Mesothelial cell of epicardium (in vitro differentiated cells): Measurements from ENCODE around the gene GPR157. TPM values are rescaled to one million over a fixed set of nuclear protein-coding genes. Genes with fewer than 3 reads are reported as not detected.
"Not testable (repeated sequence)": the region's sequence is repeated elsewhere in the genome, so short reads cannot be mapped to it uniquely, and the experiment has no call there.

Experiments used
- DNase-seq, 2 experiments: peaks; one replicate each; pipeline ENCODE4 v3.0.0; 2021; ENCODE audit warnings: low spot score in 2 of 2; ENCODE audit not compliant: unreplicated experiment in 2 of 2
- H3K27ac Mint-ChIP-seq: 2 replicates; pipeline ENCODE4 v1.8.0; 2021; ENCODE audit warnings: mixed read lengths
- H3K27me3 Mint-ChIP-seq: 2 replicates; pipeline ENCODE4 v1.8.0; 2021; ENCODE audit warnings: low read depth, mixed read lengths
- H3K36me3 Mint-ChIP-seq: 2 replicates; pipeline ENCODE4 v1.8.0; 2021; ENCODE audit warnings: mixed read lengths
- H3K4me1 Mint-ChIP-seq: 2 replicates; pipeline ENCODE4 v1.8.0; 2021; ENCODE audit warnings: mixed read lengths
- H3K4me3 Mint-ChIP-seq: 2 replicates; pipeline ENCODE4 v1.8.0; 2021; ENCODE audit warnings: mild to moderate bottlenecking, moderate library complexity, mixed read lengths
- H3K9me3 Mint-ChIP-seq: 2 replicates; pipeline ENCODE4 v1.8.0; 2021; ENCODE audit warnings: mixed read lengths
- total RNA-seq: library from RNA; stranded (reverse); gene quantifications from 3 replicates; pipeline ENCODE4 v1.2.1, GENCODE V29; 2021
- TF ChIP-seq, protein P1 (sequence below): fragments of 200-600 bp; sonication (generic); IDR thresholded peaks from one replicate; pipeline ENCODE4 v1.5.0; 2021; ENCODE audit warnings: antibody characterized with exemption; ENCODE audit not compliant: unreplicated experiment

GPR157 gene
- total RNA-seq, 1 donor from 2014 or later, result 8.3 TPM

GRCh38 chr1:9161342-9161741 lies 32.4 kb upstream of the GPR157 start:
- no peaks in the 10 kb centered on the region for H3K9me3 Mint-ChIP-seq
- no peak for DNase-seq
- TF ChIP-seq, protein P1, sequence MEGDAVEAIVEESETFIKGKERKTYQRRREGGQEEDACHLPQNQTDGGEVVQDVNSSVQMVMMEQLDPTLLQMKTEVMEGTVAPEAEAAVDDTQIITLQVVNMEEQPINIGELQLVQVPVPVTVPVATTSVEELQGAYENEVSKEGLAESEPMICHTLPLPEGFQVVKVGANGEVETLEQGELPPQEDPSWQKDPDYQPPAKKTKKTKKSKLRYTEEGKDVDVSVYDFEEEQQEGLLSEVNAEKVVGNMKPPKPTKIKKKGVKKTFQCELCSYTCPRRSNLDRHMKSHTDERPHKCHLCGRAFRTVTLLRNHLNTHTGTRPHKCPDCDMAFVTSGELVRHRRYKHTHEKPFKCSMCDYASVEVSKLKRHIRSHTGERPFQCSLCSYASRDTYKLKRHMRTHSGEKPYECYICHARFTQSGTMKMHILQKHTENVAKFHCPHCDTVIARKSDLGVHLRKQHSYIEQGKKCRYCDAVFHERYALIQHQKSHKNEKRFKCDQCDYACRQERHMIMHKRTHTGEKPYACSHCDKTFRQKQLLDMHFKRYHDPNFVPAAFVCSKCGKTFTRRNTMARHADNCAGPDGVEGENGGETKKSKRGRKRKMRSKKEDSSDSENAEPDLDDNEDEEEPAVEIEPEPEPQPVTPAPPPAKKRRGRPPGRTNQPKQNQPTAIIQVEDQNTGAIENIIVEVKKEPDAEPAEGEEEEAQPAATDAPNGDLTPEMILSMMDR, result no peak
- H3K4me3 Mint-ChIP-seq, result no peak overlapping the region
- no peaks in the 10 kb centered on the region for H3K36me3 Mint-ChIP-seq
- no peaks in the 10 kb centered on the region for H3K27me3 Mint-ChIP-seq
- H3K4me1 Mint-ChIP-seq, result peaks cover 16% of the 10 kb centered on the region
- peak overlapping the region; percentile 35 for H3K27ac Mint-ChIP-seq

DNA sequence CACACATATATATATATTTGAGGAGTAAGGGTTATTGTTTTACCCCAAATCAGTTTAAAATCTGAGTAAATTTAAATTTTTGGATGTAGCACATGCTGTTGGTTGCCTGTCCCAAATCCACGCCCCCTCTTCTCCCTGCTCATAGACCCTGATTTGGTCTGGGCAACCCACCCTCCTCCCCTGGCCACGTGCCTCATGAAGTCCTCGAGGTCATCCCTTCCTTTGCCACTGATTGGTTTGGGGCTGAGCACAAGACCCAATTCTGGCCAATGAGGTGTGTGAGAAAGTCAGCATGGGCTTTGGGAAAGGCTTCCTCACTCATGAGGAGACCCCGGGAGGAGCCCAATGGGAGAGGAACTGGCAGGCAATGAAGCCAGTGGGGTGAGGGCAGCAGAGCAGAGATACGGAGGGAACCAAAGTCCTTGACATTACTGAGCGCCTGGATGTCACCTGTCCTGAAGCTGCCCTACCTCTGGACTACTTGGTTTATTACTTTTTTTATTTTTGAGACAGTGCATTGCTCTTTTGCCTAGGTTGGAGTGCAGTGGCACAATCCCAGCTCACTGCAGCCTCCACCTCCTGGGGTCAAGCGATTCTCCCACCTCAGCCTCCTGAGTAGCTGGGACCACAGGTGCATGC lies 31.3 kb upstream of the GPR157 start:
- Mint-ChIP-seq H3K36me3 (no peaks in the 10 kb centered on the region), H3K9me3 (no peaks in the 10 kb centered on the region), H3K27me3 (no peaks in the 10 kb centered on the region), H3K4me3 (no peak overlapping the region), H3K27ac (no peak overlapping the region), H3K4me1 (peaks cover 16% of the 10 kb centered on the region)
- no peak for DNase-seq
- TF ChIP-seq, protein P1, result no peak

- no peaks in the 10 kb centered on the region for H3K4me1 Mint-ChIP-seq
- DNase-seq, result no peak
- no peak overlapping the region for H3K27ac Mint-ChIP-seq
- H3K4me3 Mint-ChIP-seq, result no peak overlapping the region
- TF ChIP-seq, protein P1, result no peak
- H3K36me3 Mint-ChIP-seq, result peaks cover 2% of the 10 kb centered on the region
- H3K27me3 Mint-ChIP-seq, result no peaks in the 10 kb centered on the region
- no peaks in the 10 kb centered on the region for H3K9me3 Mint-ChIP-seq
Measured at GRCh38 chr1:9155879-9156278, 27.0 kb upstream of the GPR157 start.

DNA sequence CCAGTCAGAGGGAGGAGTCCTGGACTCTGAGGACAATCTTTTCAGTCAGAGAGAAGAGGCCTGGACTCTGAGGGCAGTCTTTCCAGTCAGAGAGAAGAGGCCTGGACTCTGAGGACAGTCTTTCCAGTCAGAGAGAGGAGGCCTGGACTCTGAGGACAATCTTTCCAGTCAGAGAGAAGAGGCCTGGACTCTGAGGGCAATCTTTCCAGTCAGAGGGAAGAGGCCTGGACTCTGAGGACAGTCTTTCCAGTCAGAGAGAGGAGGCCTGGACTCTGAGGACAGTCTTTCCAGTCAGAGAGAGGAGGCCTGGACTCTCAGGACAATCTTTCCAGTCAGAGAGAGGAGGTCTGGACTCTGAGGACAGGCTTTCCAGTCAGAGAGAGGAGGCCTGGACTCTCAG lies 26.5 kb upstream of the GPR157 start:
- H3K27ac Mint-ChIP-seq, H3K4me1 Mint-ChIP-seq, DNase-seq, H3K4me3 Mint-ChIP-seq, H3K27me3 Mint-ChIP-seq, H3K9me3 Mint-ChIP-seq, H3K36me3 Mint-ChIP-seq: not testable (repeated sequence)

DNA sequence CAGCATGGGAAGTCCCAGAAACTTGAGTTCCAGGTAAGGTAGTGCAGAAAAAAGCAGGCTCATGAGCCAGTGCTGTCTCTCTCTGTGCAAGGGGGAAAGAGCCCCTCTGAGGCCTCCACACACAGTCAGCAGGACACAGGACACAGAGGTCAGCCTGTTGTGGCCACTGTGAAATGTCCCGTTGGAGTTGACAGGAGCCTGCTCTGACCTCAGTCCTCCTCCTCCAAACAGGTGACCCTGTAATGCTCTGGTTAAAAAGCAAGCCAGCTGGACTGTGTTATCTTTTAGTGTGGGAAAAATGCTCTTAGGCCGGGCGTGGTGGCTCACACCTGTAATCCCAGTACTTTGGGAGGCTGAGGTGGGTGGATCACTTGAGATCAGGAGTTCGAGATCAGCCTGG lies 24.2 kb upstream of the GPR157 start:
- no peaks in the 10 kb centered on the region for H3K9me3 Mint-ChIP-seq
- H3K36me3 Mint-ChIP-seq, result peaks cover 2% of the 10 kb centered on the region
- DNase-seq, result no peak
- peaks cover 6% of the 10 kb centered on the region for H3K4me1 Mint-ChIP-seq
- H3K27ac Mint-ChIP-seq, result no peak overlapping the region
- H3K27me3 Mint-ChIP-seq, result no peaks in the 10 kb centered on the region
- TF ChIP-seq, protein P1, result no peak
- no peak overlapping the region for H3K4me3 Mint-ChIP-seq

GRCh38 chr1:9152535-9152934 lies 23.6 kb upstream of the GPR157 start:
- no peaks in the 10 kb centered on the region for H3K27me3 Mint-ChIP-seq
- H3K9me3 Mint-ChIP-seq, result no peaks in the 10 kb centered on the region
- no peak for DNase-seq
- no peak overlapping the region for H3K4me3 Mint-ChIP-seq
- H3K36me3 Mint-ChIP-seq, result peaks cover 2% of the 10 kb centered on the region
- peaks cover 6% of the 10 kb centered on the region for H3K4me1 Mint-ChIP-seq
- TF ChIP-seq, protein P1, result no peak
- no peak overlapping the region for H3K27ac Mint-ChIP-seq
